Caco-2 (cell line): ENCODE measurements around the gene SLC5A11. TPM values are rescaled to one million over a fixed set of nuclear protein-coding genes. Genes with fewer than 3 reads are reported as not detected.

Experiments used
- BruUV-seq: library from RNA; stranded (reverse); fragments of 400-500 nt; replicated peaks from 2 replicates; lab custom pipeline; 2021; lab: Mats Ljungman, UMichigan
- CTCF ChIA-PET: fragments of 300-600 bp; sonication (Branson Sonifier 250); formaldehyde crosslinking; loops from one replicate; lab custom pipeline; 2022; ENCODE audit warnings: antibody characterized with exemption; lab: Charles Lee
- POLR2A ChIA-PET: fragments of 300-600 bp; sonication (Branson Sonifier 250); formaldehyde crosslinking; loops from one replicate; lab custom pipeline; 2022; ENCODE audit warnings: antibody characterized with exemption; lab: Charles Lee
- DNase-seq, 2 experiments: peaks; one replicate each; pipeline versions ENCODE4 v3.0.0 to v3.0.0-alpha.2; 2020 to 2022
- H3K27me3 ChIP-seq: replicated peaks from 2 replicates; pipeline ENCODE4 v1.6.0; 2011; ENCODE audit warnings: low read length; ENCODE audit not compliant: control insufficient read depth, insufficient read depth
- H3K36me3 ChIP-seq: 2 replicates; pipeline ENCODE4 v1.5.1; 2011; ENCODE audit warnings: low read length; ENCODE audit not compliant: control insufficient read depth, insufficient read depth
- H3K4me1 ChIP-seq: fragments of 250-450 bp; sonication (Bioruptor Pico); 2 replicates; pipeline ENCODE4 v1.5.1; 2020; ENCODE audit warnings: mild to moderate bottlenecking
- H3K4me3 ChIP-seq: 2 replicates; pipeline ENCODE4 v1.5.1; 2011; ENCODE audit warnings: low read depth, mild to moderate bottlenecking, control low read depth, low read length
- H3K9me3 ChIP-seq: fragments of 250-450 bp; sonication (Bioruptor Pico); 2 replicates; pipeline ENCODE4 v1.5.1; 2020; ENCODE audit warnings: mild to moderate bottlenecking, moderate library complexity
- H3K27ac Mint-ChIP-seq: one replicate; pipeline ENCODE4 v1.8.0; 2022; ENCODE audit warnings: mixed read lengths; ENCODE audit not compliant: unreplicated experiment
- H3K27me3 Mint-ChIP-seq: one replicate; pipeline ENCODE4 v1.8.0; 2022; ENCODE audit warnings: mixed read lengths; ENCODE audit not compliant: insufficient read depth, unreplicated experiment
- H3K36me3 Mint-ChIP-seq: one replicate; pipeline ENCODE4 v1.8.0; 2022; ENCODE audit warnings: mild to moderate bottlenecking, mixed read lengths; ENCODE audit not compliant: insufficient read depth, unreplicated experiment
- H3K4me1 Mint-ChIP-seq: one replicate; pipeline ENCODE4 v1.8.0; 2022; ENCODE audit warnings: low read depth, mixed read lengths; ENCODE audit not compliant: unreplicated experiment
- H3K4me3 Mint-ChIP-seq: one replicate; pipeline ENCODE4 v1.8.0; 2022; ENCODE audit warnings: mild to moderate bottlenecking, moderate library complexity, mixed read lengths; ENCODE audit not compliant: unreplicated experiment
- H3K9me3 Mint-ChIP-seq: one replicate; pipeline ENCODE4 v1.8.0; 2022; ENCODE audit warnings: mixed read lengths; ENCODE audit not compliant: unreplicated experiment
- intact Hi-C: fragments of 100-400 bp; cut with micrococcal nuclease; formaldehyde crosslinking; loops from one replicate; pipeline ENCODE4 v1.10.0; 2022; ENCODE audit not compliant: unreplicated experiment
- total RNA-seq: library from RNA; stranded (reverse); gene quantifications from 2 replicates; pipeline ENCODE4 v1.2.3, GENCODE V29; 2022
- TF ChIP-seq, protein P1 (sequence below), 2 experiments: fragments of 200-600 bp in 1 of 2; IDR thresholded peaks; 1 replicate in 1 of 2; 2 replicates in 1 of 2; pipeline versions ENCODE4 v1.5.1 to v1.8.0; 2011 to 2022; ENCODE audit warnings: antibody characterized with exemption in 1 of 2, control low read depth in 1 of 2, inconsistent platforms in 1 of 2, low read depth in 1 of 2, low read length in 1 of 2, mild to moderate bottlenecking in 1 of 2, moderate library complexity in 1 of 2; ENCODE audit not compliant: insufficient read depth in 1 of 2, severe bottlenecking in 1 of 2, unreplicated experiment in 1 of 2

The SLC5A11 gene
- total RNA-seq, 1 experiment from 2014 or later = 0.95 TPM

DNA sequence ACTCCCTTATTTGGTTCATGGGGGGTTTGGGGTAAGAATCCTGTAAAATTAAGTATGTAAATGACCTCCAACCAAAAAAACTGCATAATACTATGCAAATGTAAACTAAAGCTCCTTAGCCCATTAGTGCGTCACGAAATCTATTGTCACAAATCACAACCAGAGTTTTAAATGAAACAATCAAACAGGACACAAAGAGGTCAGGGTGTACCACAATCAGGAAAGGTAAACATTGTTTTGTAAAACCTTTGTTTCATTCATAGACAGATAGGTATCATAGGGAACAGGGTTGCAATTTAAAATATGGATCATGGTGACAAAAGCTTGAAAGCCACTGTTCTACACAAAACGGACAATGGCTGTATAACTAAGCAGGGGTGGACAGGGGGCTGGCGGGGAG is 108.4 kb downstream of the SLC5A11 start:
- ChIA-PET CTCF (no interaction called here), POLR2A (no interaction called here)
- no peaks in the 10 kb centered on the region for H3K9me3 Mint-ChIP-seq
- H3K36me3 Mint-ChIP-seq = peaks cover 91% of the 10 kb centered on the region
- no peak overlapping the region for H3K27ac Mint-ChIP-seq
- H3K36me3 ChIP-seq = peaks cover 4% of the 10 kb centered on the region
- H3K9me3 ChIP-seq = no peaks in the 10 kb centered on the region
- no TSS peak for BruUV-seq
- DNase-seq = no peak
- H3K4me1 ChIP-seq = peaks cover 7% of the 10 kb centered on the region
- H3K4me3 ChIP-seq = no peak overlapping the region
- peaks cover 7% of the 10 kb centered on the region for H3K4me1 Mint-ChIP-seq
- no peaks in the 10 kb centered on the region for H3K27me3 Mint-ChIP-seq
- no peaks in the 10 kb centered on the region for H3K27me3 ChIP-seq
- TF ChIP-seq, protein P1, sequence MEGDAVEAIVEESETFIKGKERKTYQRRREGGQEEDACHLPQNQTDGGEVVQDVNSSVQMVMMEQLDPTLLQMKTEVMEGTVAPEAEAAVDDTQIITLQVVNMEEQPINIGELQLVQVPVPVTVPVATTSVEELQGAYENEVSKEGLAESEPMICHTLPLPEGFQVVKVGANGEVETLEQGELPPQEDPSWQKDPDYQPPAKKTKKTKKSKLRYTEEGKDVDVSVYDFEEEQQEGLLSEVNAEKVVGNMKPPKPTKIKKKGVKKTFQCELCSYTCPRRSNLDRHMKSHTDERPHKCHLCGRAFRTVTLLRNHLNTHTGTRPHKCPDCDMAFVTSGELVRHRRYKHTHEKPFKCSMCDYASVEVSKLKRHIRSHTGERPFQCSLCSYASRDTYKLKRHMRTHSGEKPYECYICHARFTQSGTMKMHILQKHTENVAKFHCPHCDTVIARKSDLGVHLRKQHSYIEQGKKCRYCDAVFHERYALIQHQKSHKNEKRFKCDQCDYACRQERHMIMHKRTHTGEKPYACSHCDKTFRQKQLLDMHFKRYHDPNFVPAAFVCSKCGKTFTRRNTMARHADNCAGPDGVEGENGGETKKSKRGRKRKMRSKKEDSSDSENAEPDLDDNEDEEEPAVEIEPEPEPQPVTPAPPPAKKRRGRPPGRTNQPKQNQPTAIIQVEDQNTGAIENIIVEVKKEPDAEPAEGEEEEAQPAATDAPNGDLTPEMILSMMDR (IDR thresholded peaks at IDR 0.05; ENCODE audit: insufficient read depth in 1 of 2, low read depth in 1 of 2, low read length in 1 of 2, severe bottlenecking in 1 of 2, unreplicated experiment in 1 of 2) = no peak
- intact Hi-C loops = no loop called here
- no peak overlapping the region for H3K4me3 Mint-ChIP-seq

GRCh38 chr16:24955975-24956731 is 110.4 kb downstream of the SLC5A11 start:
- ChIA-PET POLR2A (no interaction called here), CTCF (no interaction called here)
- H3K36me3 Mint-ChIP-seq = peaks cover 91% of the 10 kb centered on the region
- no peak overlapping the region for H3K4me3 Mint-ChIP-seq
- Histone ChIP-seq H3K4me1 (no peaks in the 10 kb centered on the region), H3K27me3 (no peaks in the 10 kb centered on the region), H3K9me3 (no peaks in the 10 kb centered on the region), H3K4me3 (no peak overlapping the region), H3K36me3 (peaks cover 4% of the 10 kb centered on the region)
- H3K27ac Mint-ChIP-seq = no peak overlapping the region
- DNase-seq = no peak
- H3K27me3 Mint-ChIP-seq = no peaks in the 10 kb centered on the region
- TF ChIP-seq, protein P1 (IDR thresholded peaks at IDR 0.05; ENCODE audit: insufficient read depth in 1 of 2, low read depth in 1 of 2, low read length in 1 of 2, severe bottlenecking in 1 of 2, unreplicated experiment in 1 of 2) = peak in 1 of 2 experiments; percentile 5
- BruUV-seq = no TSS peak
- intact Hi-C loops = no loop called here
- H3K4me1 Mint-ChIP-seq = no peaks in the 10 kb centered on the region
- H3K9me3 Mint-ChIP-seq = no peaks in the 10 kb centered on the region

GRCh38 chr16:24957887-24958286 is 112.1 kb downstream of the SLC5A11 start:
- Mint-ChIP-seq H3K36me3 (peaks cover 97% of the 10 kb centered on the region), H3K9me3 (peaks cover 13% of the 10 kb centered on the region), H3K4me3 (no peak overlapping the region), H3K27me3 (no peaks in the 10 kb centered on the region), H3K27ac (peak overlapping the region; percentile 12), H3K4me1 (no peaks in the 10 kb centered on the region)
- TF ChIP-seq, protein P1 (IDR thresholded peaks at IDR 0.05; ENCODE audit: insufficient read depth in 1 of 2, low read depth in 1 of 2, low read length in 1 of 2, severe bottlenecking in 1 of 2, unreplicated experiment in 1 of 2) = no peak
- Histone ChIP-seq H3K36me3 (peaks cover 4% of the 10 kb centered on the region), H3K4me1 (no peaks in the 10 kb centered on the region), H3K27me3 (no peaks in the 10 kb centered on the region), H3K4me3 (no peak overlapping the region), H3K9me3 (no peaks in the 10 kb centered on the region)
- BruUV-seq = no TSS peak
- ChIA-PET POLR2A (no interaction called here), CTCF (no interaction called here)
- no peak for DNase-seq
- intact Hi-C loops = no loop called here

Other genes starting within 250 kb of the SLC5A11 start
- gene TNRC6A, start 116.3 kb upstream of the SLC5A11 start, total RNA-seq = 39.3 and 43.7 TPM in 2 replicates
- 134 and 142 TPM in 2 replicates for gene ARHGAP17, start 169.4 kb downstream of the SLC5A11 start, total RNA-seq